Mammary epithelial cell (primary cell): ENCODE data around the gene PRICKLE4.

ENCODE experiments used
- EZH2 ChIP-seq: IDR thresholded peaks from 2 replicates; pipeline ENCODE4 v1.6.1; 2012; ENCODE audit warnings: low read length, inconsistent platforms, borderline replicate concordance
- TF ChIP-seq, protein P1 (sequence below), 2 donors: IDR thresholded peaks in 1 of 2; conservative IDR thresholded peaks in 1 of 2; 2 replicates each; pipeline ENCODE4 v1.5.1; 2011 to 2012; ENCODE audit warnings: inconsistent platforms in 2 of 2, low read length in 2 of 2, mild to moderate bottlenecking in 2 of 2, control low read depth in 1 of 2, low read depth in 1 of 2; ENCODE audit not compliant: insufficient read depth in 1 of 2; ENCODE audit errors: extremely low read depth in 1 of 2

DNA sequence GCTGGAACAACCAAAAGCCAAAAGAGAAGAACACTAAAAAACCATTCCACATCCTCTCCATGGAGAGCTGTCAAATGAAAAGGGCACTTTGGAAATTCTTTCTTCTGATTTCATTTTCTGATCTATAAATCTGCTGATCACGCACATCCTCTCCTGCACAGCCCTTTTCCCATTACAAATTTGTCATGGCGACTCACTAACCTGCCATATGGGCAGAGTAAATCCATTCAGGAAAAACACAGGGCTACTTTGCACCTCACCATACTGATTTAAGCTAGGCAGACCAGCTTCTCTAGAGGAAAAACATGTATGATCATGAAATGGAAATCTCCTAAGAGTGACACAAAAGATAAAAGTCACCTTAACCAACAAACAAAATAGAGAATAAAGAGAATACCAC lies 32.9 kb downstream of the PRICKLE4 start:
- TF ChIP-seq, protein P1, sequence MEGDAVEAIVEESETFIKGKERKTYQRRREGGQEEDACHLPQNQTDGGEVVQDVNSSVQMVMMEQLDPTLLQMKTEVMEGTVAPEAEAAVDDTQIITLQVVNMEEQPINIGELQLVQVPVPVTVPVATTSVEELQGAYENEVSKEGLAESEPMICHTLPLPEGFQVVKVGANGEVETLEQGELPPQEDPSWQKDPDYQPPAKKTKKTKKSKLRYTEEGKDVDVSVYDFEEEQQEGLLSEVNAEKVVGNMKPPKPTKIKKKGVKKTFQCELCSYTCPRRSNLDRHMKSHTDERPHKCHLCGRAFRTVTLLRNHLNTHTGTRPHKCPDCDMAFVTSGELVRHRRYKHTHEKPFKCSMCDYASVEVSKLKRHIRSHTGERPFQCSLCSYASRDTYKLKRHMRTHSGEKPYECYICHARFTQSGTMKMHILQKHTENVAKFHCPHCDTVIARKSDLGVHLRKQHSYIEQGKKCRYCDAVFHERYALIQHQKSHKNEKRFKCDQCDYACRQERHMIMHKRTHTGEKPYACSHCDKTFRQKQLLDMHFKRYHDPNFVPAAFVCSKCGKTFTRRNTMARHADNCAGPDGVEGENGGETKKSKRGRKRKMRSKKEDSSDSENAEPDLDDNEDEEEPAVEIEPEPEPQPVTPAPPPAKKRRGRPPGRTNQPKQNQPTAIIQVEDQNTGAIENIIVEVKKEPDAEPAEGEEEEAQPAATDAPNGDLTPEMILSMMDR (conservative IDR thresholded peaks at IDR 0.05 in 1 of 2, IDR thresholded peaks at IDR 0.05 in 1 of 2; ENCODE audit: extremely low read depth in 1 of 2, insufficient read depth in 1 of 2, low read depth in 1 of 2, low read length in 2 of 2) = no peak
- TF ChIP-seq EZH2 = no peak
